Endometrial microvascular endothelial cells (primary cell): Measurements from ENCODE around the gene IQSEC1. TPM values are rescaled to one million over a fixed set of nuclear protein-coding genes. Genes with fewer than 3 reads are reported as not detected.

ENCODE experiments used
- in situ Hi-C: cut with HindIII; loops from 2 replicates; pipeline ENCODE4 v1.10.0; 2017; ENCODE audit warnings: low sequenced_read_pairs, low pct_unique_long_range_greater_than_20kb; ENCODE audit errors: inconsistent ontology term
- total RNA-seq: library from RNA; depleted of rRNA; stranded (reverse); fragments of >200 nt; gene quantifications from one replicate; pipeline ENCODE4 v1.2.3, GENCODE V29; 2015; ENCODE audit errors: inconsistent ontology term

IQSEC1 gene
- total RNA-seq, 1 donor from 2014 or later: 24.9 TPM

DNA sequence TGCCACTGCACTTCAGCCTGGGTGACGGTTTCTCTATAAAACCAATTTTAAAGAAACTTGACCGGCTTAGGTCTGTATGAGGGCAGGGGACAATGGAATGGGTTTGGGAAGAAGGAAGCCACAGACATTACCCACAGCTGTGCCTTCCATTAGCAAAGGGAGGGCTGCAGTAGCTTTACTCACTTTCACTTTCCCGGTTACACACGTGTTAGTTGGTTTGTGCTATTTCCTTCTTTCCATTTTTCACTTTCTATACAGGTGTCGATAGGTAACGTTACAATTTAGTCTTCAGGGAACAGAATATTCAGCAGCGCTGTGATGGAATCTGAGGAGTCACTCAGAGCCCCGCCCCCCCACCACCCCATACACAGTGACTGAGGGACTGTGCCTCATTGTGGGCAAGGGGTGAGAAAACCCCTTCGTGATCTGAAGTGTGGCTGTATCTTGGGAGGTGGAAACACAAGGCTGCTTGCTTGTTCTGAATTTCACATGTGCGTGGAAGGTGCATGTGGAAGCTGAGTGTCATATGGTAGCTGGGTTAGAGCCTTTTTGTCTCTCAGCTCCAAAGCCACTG is 187.0 kb downstream of the IQSEC1 start:
- in situ Hi-C loops: loop anchor here (25.0 kb wide), 1 partner anchor 101 kb away; no protein-coding TSS in a partner anchor

DNA sequence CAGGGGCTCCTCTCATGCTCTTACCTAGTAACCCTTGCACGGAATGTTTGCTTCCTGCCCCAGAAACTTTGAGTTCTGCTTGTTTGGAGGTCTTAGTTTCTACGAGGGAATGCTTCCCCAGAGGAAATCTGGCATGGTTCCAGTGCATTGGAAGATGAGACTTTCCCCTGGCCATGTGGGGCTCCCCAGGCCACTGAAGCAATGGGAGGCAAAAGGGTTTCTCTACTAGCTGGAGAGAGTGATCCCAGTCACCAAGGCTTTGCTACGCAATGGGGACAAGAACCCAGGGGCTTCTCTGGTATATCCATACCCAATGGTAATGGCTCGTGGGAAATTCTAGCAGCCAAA is 187.7 kb downstream of the IQSEC1 start:
- in situ Hi-C loops: loop anchor here (25.0 kb wide), 1 partner anchor 102 kb away; no protein-coding TSS in a partner anchor

DNA sequence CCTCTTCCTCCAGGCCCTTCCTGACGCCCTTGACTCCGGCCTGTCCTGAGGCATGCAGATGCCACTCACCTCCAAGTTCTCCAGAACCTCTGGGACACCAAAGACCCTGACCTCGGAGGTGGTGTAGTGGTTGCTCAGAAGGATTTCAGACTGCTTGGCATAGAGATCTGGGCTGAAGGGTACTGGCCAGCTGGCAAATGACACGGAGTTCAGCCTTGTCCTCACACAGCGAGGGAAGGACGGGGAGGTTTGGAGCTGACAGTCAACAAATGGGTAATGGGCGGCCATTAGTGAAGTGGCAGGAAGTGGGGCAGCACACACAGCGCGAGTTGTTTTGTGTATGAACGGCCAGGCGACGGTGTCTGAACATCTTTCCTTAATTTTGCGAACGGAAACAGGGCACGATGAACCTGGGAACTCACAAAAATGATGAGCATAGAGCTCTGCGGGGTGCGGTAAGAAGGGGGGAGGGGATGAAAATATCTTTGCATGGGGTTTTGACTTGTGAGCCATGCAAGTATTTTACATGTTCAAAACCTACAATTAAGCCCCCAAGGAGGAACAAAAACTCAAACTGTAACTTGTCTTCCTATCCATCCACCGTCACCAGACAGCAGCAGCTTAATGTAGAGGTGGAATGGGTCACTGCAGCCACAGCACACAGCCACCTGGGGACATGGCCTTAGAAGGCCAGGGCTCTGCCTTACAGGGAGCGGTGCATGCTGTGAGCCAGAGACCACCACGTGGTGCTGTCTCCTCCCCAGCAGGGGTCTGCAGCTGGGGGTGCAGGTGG is 188.2 kb downstream of the IQSEC1 start:
- in situ Hi-C loops: loop anchor here (25.0 kb wide), 1 partner anchor 102 kb away; no protein-coding TSS in a partner anchor

- in situ Hi-C loops: loop anchor here (25.0 kb wide), 1 partner anchor 103 kb away; no protein-coding TSS in a partner anchor
These were observed 189.0 kb downstream of the IQSEC1 start for GRCh38 chr3:12884186-12884680.

- in situ Hi-C loops: loop anchor here (25.0 kb wide), 1 partner anchor 105 kb away; no protein-coding TSS in a partner anchor
These were observed 190.6 kb downstream of the IQSEC1 start for GRCh38 chr3:12882336-12883310.

DNA sequence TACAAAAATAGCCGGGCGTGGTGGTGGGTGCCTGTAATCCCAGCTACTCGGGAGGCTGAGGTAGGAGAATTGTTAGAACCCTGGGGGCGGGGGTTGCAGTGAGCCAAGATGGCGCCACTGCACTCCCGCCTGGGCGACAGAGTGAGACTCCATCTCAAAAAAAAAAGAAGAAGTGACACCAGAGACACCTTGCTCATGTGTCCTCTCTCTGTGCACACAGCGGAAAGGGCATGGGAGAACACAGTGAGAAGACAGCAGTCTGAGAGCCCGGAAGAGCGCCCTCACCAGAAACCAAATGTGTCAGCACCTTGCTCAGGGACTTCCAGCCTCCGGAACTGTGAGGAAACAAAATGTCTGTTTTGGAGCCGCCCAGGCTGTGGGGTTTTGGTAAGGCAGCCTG is 191.4 kb downstream of the IQSEC1 start:
- in situ Hi-C loops: loop anchor here (25.0 kb wide), 1 partner anchor 105 kb away; no protein-coding TSS in a partner anchor

GRCh38 chr3:12879191-12879815 is 193.9 kb downstream of the IQSEC1 start:
- in situ Hi-C loops: loop anchor here (25.0 kb wide), 1 partner anchor 108 kb away; no protein-coding TSS in a partner anchor

DNA sequence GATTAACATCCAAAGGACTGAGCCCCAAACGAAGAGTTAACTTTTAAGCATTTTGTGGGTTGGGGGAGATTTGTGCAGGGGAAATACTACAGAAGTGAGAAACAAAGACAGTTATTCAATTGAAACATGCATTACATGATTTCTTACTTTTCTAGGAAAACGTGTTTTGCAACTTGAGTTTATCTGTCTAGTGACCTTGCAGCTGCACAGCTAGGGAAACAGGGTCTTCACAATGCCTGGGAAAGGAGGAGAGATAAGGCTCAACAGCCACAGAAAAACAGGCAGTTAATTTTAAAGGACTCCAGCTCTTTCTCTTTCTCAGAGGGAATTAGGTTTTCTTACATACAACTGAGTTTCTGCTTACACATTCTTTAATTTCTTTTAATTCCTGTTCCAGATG is 194.5 kb downstream of the IQSEC1 start:
- in situ Hi-C loops: loop anchor here (25.0 kb wide), 1 partner anchor 109 kb away; no protein-coding TSS in a partner anchor

GRCh38 chr3:12878141-12878574 is 195.1 kb downstream of the IQSEC1 start:
- in situ Hi-C loops: loop anchor here (25.0 kb wide), 1 partner anchor 109 kb away; no protein-coding TSS in a partner anchor

DNA sequence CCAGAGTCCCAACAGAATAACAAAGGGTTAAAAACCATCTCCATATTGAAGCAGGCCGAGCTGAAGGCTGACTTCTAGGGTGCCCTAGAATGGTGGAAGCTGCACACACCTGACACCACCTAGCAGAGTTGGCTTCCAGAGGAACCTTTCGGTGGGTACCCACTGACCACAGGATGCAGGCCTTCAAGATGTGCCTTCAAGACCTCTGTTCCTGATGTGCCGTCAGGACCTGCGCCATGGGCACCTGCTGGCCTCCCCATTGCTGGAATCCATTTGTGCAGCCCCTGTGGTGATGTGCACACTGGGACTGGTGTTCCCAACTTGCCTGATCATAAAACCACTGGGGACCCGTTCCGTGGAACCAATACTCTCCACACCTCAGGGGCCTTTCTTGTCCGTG is 196.2 kb downstream of the IQSEC1 start:
- in situ Hi-C loops: loop anchor here (25.0 kb wide), 1 partner anchor 110 kb away; no protein-coding TSS in a partner anchor

DNA sequence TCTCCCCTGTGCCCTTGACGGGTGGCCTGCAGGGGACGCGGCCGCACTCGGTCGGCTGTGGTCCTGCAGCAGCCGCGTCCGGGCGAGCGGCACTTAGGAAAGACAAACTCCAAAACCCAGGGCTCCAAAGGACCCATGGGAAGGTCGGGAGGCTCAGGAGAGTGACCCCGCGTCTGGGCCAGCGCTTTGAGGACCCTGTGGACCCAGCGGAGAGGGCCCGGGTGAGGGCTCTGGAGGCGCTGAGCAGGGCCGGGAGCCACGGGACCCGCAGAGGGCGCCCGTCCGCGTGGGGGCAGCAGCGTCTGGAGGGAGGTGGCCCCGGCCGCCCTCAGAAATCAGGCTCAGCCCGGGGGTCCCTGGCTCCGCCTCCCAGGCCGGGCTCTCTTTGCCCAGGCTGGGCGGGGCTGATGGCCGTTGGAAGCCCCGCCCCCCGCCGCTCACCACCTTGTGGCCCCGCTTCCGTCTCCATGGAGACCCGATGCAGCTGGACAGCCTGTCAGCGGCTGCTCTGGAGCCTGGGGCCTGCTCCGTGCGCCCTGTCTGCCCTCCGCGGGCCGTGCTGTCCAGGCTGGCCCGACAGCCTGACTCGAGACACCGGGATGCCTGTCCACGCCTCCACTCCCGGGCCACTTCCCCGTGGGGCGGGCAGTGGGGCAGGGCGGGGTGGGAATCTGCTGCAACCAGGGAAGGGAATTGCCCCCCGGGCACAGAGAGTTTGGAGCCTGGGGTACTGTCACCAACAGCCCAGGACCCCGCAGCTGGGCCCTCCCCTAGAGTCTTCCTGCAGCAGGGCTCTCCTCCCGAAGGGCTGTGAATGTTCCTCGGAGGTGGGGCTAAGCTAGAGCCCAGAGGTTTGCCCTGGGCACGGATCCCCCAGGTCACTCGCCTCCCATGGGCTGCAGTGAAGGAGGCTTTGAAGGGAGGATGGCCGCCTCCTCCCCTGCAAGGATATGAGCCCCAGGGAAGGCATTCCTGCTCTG is 197.1 kb downstream of the IQSEC1 start:
- in situ Hi-C loops: loop anchor here (25.0 kb wide), 1 partner anchor 111 kb away; no protein-coding TSS in a partner anchor

DNA sequence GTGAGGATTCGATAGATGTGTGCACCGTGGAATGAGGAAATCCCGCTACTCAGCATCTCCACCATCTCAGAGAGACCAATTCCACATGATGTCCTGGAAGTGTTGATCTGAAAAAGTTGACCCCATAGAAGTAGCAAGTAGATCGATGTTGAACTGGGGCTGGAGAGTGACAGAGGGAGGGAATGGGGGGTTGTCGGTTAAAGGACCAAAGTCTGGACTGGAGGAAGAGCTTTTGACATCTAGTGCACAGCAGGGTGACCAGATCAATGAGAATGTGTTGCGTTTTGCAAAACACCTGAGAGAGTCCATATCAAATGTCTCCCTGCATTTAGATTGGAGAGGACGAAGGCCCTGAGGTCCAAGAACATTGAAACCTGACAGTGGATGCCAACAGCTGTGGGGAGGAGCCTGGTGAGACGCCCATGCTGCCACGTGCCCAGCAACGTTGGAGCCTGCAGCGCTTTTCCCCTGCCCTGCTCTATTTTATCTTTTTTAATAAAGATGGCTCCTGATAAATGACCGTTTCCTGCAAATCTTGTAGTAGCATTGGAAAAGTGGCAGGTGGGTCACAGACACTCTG is 201.7 kb downstream of the IQSEC1 start:
- in situ Hi-C loops: no loop called here

GRCh38 chr3:12870942-12871341 is 202.3 kb downstream of the IQSEC1 start:
- in situ Hi-C loops: no loop called here

- in situ Hi-C loops: no loop called here
These were observed 204.1 kb downstream of the IQSEC1 start for GRCh38 chr3:12869035-12869621.

DNA sequence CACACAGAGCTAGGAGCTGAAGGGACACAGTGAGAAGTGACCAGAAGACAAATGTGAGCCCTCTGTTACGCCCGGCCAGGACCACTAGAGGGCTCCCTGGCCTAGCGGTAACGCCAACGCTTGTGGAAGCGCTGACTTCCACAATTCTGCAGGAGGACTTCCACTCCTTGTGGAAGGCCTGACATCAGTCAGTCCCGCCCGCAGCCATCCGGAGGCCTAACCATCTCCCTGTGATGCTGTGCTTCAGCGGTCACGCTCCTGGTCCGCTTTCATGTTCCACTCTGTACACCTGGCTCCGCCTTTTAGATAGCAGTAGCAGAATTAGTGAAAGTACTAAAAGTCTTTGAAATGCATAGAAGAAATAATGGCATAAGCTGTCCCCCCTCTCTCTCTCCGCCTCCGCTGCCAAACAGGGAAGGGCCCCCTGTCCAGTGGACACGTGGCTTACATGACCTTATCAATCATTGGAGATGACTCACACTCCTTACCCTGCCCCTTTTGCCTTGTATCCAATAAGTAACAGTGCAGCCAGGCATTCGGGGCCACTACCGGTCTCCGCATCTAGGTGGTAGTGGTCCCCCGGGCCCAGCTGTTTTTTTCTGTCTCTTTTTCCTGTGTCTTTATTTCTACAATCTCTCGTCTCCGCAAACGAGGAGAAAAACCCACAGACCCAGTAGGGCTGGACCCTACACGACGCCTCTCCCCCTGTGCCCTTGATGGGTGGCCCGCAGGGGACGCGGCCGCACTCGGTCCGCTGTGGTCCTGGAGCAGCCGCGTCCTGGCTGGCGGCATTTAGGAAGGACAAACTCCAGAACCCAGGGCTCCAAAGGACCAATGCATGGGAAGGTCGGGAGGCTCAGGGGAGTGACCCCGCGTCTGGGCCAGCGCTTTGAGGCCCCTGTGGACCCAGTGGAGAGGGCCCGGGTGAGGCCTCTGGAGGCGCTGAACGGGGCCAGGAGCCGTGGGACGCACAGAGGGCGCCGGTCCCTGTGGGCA is 204.9 kb downstream of the IQSEC1 start:
- in situ Hi-C loops: no loop called here
